HG02678 (cell line): Measurements from ENCODE around the gene GNAL.

Experiments
- ATAC-seq: cut with Tn5 transposase; IDR thresholded peaks from one replicate; pipeline ENCODE4 v1.9.1; 2021; ENCODE audit warnings: mild to moderate bottlenecking, moderate library complexity; ENCODE audit not compliant: unreplicated experiment

The GNAL gene

GRCh38 chr18:11802158-11802557 lies 113.1 kb downstream of the GNAL start:
- ATAC-seq, result no peak

GRCh38 chr18:11802586-11802985 lies 113.5 kb downstream of the GNAL start:
- ATAC-seq, result no peak

DNA sequence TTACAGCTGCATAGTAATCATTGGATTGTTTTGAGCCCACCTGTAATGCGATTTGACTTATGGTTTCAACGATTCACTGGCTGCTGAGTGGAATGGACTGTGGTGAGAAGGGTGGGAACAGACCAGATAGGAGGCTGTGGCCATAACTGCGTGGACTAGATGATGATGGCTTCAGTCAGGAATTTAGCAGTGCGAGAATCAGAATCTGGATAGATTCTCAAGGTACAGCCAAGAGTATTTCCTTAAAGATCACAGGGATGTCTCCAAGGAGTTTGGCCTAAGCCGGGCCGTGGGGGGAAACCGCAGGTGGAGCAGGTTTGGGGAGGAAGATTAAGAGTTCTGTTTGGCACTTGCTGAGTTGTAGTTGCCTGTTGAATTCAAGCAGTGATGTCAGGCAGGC lies 118.2 kb downstream of the GNAL start:
- no peak for ATAC-seq

- ATAC-seq, result no peak
Measured at GRCh38 chr18:11808001-11808855, 119.2 kb downstream of the GNAL start.

DNA sequence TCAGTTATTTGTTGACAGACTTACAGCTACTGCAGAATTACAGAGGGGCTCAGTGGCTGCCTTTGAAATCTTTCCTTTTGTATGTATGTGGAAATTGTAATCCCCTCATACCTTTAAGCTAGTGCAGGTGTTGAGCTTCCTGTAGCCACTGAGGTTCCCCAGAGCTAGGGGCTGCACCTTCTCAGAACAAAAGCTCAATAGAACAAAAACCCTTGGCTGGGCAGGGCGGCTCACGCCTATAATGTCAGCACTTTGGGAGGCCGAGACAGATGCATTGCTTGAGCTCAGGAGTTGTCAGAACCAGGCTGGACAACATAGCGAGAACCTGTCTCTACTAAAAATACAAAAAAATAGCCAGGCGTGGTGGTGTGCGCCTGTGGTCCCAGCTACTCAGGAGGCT lies 120.8 kb downstream of the GNAL start:
- ATAC-seq, result no peak

DNA sequence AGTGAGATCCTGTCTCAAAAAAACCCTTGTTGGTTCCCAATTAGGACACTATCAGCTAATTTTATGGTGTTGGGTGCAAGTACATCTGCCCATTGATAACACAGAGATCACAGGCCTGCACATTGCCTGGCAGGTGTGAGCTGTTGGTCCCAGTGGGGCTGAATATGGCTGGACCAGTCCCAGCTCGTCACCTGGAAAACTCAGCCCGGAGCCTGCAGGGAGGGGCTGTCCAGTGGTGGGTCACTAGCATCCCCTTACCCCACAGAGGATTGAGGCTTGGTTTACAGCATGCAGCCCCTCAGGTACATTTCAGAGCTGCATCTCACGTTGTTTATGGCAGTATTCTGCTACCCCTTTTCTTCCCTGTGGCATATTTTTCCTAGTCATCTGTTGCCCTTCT lies 121.3 kb downstream of the GNAL start:
- ATAC-seq, result no peak

DNA sequence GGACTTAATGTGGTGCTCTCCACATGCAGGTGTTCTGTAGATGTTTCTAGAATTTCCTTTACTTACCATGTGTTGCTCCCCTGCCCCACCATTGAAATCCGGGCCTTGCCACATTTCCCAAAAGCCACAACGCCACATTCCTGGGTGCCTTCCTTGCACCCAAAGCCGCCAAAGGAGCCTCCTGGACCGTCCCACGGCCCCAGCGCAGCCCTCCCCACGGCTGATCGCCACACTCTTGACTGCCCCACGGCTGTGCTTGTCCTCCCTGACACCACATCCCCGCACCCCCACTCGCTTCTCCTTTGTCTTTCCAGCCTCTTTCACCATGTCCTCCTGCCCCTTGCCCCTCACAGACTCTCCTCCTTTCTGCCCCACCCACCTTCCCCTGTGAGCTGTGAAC lies 121.9 kb downstream of the GNAL start:
- no peak for ATAC-seq

GRCh38 chr18:11817229-11817628 lies 128.2 kb downstream of the GNAL start:
- ATAC-seq, result no peak

DNA sequence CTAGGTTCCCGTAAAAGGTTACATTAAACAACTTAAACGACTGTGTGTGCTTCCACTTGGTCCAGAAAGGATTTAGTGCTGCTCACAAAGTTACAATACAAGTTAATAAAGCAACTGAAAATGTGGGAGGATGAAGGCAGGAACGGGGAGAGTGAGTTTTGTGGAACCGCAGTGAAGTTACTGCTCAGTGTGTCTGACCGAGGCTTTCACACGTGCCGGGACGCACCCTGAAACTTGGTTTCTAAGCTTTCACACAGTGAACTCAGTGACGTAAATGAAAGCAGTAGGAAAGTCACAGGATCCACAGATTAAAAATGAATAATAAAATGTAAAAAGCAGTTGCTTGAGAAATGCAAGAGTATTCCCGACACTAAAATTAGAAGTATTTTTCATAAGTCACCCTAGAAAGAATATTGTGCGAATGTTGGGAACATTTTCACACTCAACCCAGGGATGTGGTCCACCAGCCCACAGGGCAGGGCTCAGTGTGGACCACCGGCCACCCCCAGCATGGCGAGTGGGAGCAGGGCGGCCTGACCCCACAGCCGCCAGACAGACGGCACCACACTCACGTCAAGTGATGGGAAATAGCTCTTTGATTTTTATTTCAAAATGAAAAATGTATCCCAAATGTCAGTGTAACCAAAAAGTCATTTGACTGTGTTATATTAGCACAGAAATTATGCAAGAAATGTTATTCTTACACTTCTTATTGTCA lies 129.6 kb downstream of the GNAL start:
- ATAC-seq, result no peak

GRCh38 chr18:11819938-11820337 lies 130.9 kb downstream of the GNAL start:
- ATAC-seq, result no peak

- no peak for ATAC-seq
Measured at GRCh38 chr18:11820697-11821096, 131.6 kb downstream of the GNAL start.

DNA sequence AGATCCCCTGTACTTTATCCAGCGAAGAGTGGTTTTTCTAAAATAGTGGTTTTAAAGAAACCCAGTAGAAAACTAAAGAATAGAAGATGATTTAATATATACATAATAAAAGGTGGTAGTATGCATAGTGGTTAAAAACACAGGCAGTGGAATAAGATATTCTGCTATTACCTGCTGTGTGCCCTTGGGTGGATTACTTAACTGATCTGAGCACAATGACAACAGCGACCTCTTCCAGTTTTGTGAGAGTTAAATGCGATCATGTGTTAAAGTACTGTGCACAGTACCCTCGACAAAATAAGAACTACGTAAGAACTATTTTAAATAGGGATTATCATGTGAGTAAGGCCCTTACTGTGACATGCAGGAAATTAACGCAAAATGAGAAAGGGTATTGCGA lies 132.1 kb downstream of the GNAL start:
- no peak for ATAC-seq

- ATAC-seq, result no peak
Measured at GRCh38 chr18:11821643-11822237, 132.7 kb downstream of the GNAL start.

DNA sequence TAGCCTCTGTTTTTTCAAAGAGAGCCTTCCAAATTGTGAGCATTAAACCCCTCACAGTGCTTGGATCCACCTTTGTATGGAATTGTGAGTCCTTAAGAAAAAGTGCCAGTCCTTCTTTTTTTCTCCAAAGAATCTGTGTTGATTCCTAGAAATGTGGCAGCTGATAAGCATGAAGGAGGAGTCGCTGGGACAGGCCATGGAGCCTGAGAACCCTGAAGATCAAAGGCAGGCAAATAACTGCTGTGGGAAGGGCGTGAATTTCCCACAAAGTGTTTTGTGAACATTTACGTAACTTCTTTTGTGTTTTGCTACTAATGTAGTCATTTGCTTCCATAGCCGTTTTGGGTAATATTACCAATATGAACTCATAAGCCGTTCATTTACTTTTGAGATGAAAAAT lies 134.5 kb downstream of the GNAL start:
- ATAC-seq, result no peak

GRCh38 chr18:11826836-11827235 lies 137.8 kb downstream of the GNAL start:
- no peak for ATAC-seq

GRCh38 chr18:11828786-11829432 lies 139.8 kb downstream of the GNAL start:
- ATAC-seq, result no peak

DNA sequence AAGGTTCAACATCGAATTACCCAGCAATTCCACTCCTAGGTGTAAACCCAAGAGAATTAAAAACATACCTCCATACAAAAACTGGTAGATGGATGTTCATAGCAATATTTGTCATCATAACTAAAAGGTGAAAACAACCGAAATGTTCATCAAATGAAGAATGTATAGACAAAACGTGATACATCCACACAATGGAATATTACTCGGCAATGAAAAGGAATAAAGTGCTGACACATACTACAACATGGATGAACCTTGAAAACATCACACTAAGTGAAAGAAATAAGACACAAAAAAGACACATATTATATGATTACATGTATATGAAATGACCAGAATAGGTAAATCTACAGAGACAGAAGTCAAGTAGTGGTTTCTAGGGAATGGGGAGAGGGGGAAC lies 141.5 kb downstream of the GNAL start:
- ATAC-seq, result no peak

DNA sequence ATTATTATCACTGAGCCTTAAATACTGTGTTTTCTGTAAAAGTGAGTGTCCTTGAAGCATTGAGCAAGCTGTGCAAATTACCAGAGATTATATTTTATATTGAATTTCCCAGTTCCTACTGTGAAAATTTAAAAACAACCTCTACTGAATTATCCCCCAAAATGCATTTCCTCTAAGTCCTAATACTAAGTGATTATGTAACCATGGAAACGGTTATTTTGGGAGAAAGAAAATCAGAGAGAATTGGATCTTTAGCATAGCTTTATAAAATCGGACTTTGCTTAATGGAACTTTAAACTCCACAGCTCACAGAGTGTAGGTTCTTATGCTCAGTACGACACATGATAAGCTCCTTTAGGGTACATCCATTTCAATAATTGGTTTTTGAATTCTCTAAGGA lies 142.9 kb downstream of the GNAL start:
- ATAC-seq, result no peak

DNA sequence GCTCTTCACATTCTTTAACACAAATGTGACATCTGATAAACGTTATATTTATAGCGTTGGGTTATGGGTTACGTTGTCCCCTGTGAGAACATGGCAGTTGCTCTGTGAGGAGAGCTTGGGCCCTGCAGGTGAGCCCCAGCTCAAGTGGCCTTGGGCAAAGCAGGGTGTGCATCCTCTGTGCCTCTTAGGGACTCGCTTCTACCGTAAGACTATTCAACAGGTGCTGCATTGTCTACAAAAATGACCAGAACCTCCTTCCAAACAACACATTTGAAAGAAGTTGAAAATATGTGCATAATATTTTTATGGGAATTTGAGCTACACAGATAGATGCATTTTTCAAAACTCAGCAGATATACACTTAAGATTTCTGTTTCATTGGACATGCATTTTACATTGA lies 145.7 kb downstream of the GNAL start:
- ATAC-seq, result no peak

DNA sequence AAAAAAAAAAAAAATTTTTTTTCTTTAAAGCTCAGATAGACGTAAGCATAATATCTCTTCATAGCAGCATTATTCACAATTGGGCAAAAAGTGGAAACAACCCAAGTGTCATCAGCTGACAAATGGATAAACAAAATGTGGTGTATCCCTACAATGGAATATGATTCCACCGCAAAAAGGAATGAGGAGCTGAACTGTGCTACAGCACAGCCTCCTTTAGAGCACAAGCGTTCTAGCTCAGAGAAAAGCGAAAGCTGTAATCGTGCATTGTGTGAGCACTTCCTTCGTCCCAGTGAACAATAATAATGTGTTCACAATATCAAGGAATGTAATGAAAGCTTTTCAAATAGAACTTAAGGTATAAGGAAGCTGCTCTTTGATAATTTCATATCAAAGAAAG lies 150.5 kb downstream of the GNAL start:
- ATAC-seq, result no peak

GRCh38 chr18:11840493-11840892 lies 151.4 kb downstream of the GNAL start:
- no peak for ATAC-seq

DNA sequence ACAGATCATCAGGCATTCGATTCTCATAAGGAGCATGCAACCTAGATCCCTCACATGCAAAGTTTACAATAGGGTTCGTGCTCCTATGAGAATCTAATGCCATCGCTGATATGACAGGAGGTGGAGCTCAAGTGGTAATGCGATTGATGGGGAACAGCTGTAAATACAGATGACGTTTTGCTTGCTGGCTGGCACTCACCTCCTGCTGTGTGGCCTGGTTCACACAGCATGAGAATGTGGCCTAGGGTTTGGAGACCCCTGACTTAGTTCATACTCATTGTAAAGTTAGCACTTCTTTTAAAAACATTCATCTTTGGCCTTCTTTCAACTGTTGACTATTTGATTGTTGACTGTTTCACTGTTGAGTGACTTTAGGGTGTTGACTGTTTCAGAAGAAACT lies 153.5 kb downstream of the GNAL start:
- no peak for ATAC-seq
